Prostate gland (tissue), 2 donors: Measurements from ENCODE around the gene B4GALT7. TPM values are rescaled to one million over a fixed set of nuclear protein-coding genes. Genes with fewer than 3 reads are reported as not detected.

ENCODE experiments used
- DNase-seq: peaks from one replicate; pipeline ENCODE4 v3.0.0-alpha.2; 2019; ENCODE audit warnings: low spot score
- H3K27ac ChIP-seq, 2 donors: fragments of 200-600 bp; sonication (generic); 2 replicates each; pipeline ENCODE4 v1.5.1; 2017 to 2019
- H3K27me3 ChIP-seq: fragments of 200-600 bp; sonication (generic); replicated peaks from 2 replicates; pipeline ENCODE4 v1.5.1; 2019; ENCODE audit not compliant: insufficient read depth
- H3K36me3 ChIP-seq, 2 donors: fragments of 200-600 bp; sonication (generic); 1 replicate in 1 of 2; 2 replicates in 1 of 2; pipeline versions ENCODE4 v1.5.1 to v1.8.1; 2017 to 2019
- H3K4me1 ChIP-seq: fragments of 200-600 bp; sonication (generic); replicated peaks from 2 replicates; pipeline ENCODE4 v1.5.1; 2019
- H3K4me3 ChIP-seq, 2 donors: fragments of 200-600 bp; sonication (generic); 2 replicates each; pipeline ENCODE4 v1.5.1; 2017 to 2019
- H3K9me3 ChIP-seq: fragments of 200-600 bp; sonication (generic); 2 replicates; pipeline ENCODE4 v1.5.1; 2017
- CTCF ChIP-seq, 4 experiments: fragments of 200-600 bp in 2 of 4; fragments of 450-650 bp in 2 of 4; sonication (generic) in 2 of 4; IDR thresholded peaks; 1 replicate in 3 of 4; 2 replicates in 1 of 4; pipeline ENCODE4 v1.5.1; 2016 to 2019; ENCODE audit warnings: antibody characterized with exemption in 4 of 4, mild to moderate bottlenecking in 2 of 4, moderate library complexity in 2 of 4
- POLR2A ChIP-seq: fragments of 450-650 bp; IDR thresholded peaks from one replicate; pipeline ENCODE4 v1.6.1; 2016; ENCODE audit warnings: antibody characterized with exemption, mild to moderate bottlenecking
- POLR2AphosphoS5 ChIP-seq: sonication (generic); formaldehyde crosslinking; IDR thresholded peaks from one replicate; pipeline ENCODE4 v1.6.1; 2017; ENCODE audit warnings: antibody characterized with exemption
- WGBS: methylation state at CpG from one replicate; pipeline ENCODE4 v1.1.5; 2018; 5-methylcytosine and 5-hydroxymethylcytosine counted together
- intact Hi-C: fragments of 100-400 bp; cut with DNase I; formaldehyde crosslinking; loops from one replicate; pipeline ENCODE4 v1.14.2; 2022
- total RNA-seq, 2 donors: library from RNA; depleted of rRNA; stranded (reverse); fragments of >200 nt; gene quantifications; one replicate each; pipeline ENCODE4 v1.1.0, GENCODE V29; 2016

The B4GALT7 gene
- total RNA-seq, 2 donors from 2014 or later: 41.6 to 66.2 TPM

- no peak overlapping the region for H3K27ac ChIP-seq
- peak; percentile 61 to 91 (median 80) for TF ChIP-seq CTCF (IDR thresholded peaks at IDR 0.05)
- peak; percentile 64 for TF ChIP-seq POLR2AphosphoS5
- TF ChIP-seq POLR2A: no peak
- peak; percentile 79 for DNase-seq
- H3K4me3 ChIP-seq: no peak overlapping the region
- no peaks in the 10 kb centered on the region for H3K4me1 ChIP-seq
- no peaks in the 10 kb centered on the region for H3K27me3 ChIP-seq
- intact Hi-C loops: loop anchor here (10.0 kb wide), 2 partner anchors 457 to 547 kb away; partner anchors contain the start of gene NHP2
- 22% methylated on average over 15 of the region's 15 CpGs for WGBS
- H3K9me3 ChIP-seq: no peaks in the 10 kb centered on the region
- no peaks in the 10 kb centered on the region for H3K36me3 ChIP-seq
Measured at GRCh38 chr5:177607452-177608192, 7.7 kb downstream of the B4GALT7 start.

GRCh38 chr5:177608243-177609075, 8.5 kb downstream of the B4GALT7 start:
- H3K36me3 ChIP-seq: no peaks in the 10 kb centered on the region
- no peak overlapping the region for H3K4me3 ChIP-seq
- H3K9me3 ChIP-seq: no peaks in the 10 kb centered on the region
- H3K4me1 ChIP-seq: no peaks in the 10 kb centered on the region
- no peak overlapping the region for H3K27ac ChIP-seq
- no peak for DNase-seq
- WGBS: 89% methylated on average over 37 of the region's 37 CpGs
- intact Hi-C loops: loop anchor here (10.0 kb wide), 2 partner anchors 456 to 546 kb away; partner anchors contain the start of gene NHP2
- H3K27me3 ChIP-seq: no peaks in the 10 kb centered on the region
- no peak for TF ChIP-seq CTCF (IDR thresholded peaks at IDR 0.05)
- no peak for TF ChIP-seq POLR2AphosphoS5
- TF ChIP-seq POLR2A: no peak

DNA sequence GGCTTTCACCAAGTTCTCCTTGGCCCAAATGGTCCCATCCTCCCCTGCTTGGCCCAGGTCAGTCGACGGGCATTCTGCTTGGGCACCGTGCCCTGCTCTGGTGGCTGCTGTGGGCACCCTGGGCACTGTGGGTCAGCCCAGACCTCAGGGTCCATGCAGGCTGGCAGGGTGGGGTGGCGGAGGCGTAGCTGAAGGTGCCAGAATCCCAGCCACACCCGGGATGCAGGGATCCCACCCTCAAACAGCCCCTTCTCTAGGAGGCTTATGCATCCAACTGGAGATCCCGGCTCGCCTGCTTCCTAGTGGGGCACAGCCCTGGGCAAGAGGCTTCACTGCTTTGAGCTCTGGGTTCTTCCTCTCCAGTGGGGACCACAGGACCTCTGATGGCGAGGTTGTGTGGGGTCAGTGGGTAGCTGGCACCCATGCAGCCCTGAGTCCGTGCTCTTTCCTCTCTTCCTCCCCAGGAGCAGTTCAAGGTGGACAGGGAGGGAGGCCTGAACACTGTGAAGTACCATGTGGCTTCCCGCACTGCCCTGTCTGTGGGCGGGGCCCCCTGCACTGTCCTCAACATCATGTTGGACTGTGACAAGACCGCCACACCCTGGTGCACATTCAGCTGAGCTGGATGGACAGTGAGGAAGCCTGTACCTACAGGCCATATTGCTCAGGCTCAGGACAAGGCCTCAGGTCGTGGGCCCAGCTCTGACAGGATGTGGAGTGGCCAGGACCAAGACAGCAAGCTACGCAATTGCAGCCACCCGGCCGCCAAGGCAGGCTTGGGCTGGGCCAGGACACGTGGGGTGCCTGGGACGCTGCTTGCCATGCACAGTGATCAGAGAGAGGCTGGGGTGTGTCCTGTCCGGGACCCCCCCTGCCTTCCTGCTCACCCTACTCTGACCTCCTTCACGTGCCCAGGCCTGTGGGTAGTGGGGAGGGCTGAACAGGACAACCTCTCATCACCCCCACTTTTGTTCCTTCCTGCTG, 9.4 kb downstream of the B4GALT7 start:
- WGBS: 70% methylated on average over 17 of the region's 21 CpGs
- H3K27me3 ChIP-seq: no peaks in the 10 kb centered on the region
- intact Hi-C loops: loop anchor here (10.0 kb wide), 2 partner anchors 455 to 545 kb away; partner anchors contain the start of gene NHP2
- H3K4me1 ChIP-seq: no peaks in the 10 kb centered on the region
- no peak overlapping the region for H3K27ac ChIP-seq
- no peak for DNase-seq
- no peaks in the 10 kb centered on the region for H3K9me3 ChIP-seq
- no peak overlapping the region for H3K4me3 ChIP-seq
- H3K36me3 ChIP-seq: no peaks in the 10 kb centered on the region
- TF ChIP-seq CTCF (IDR thresholded peaks at IDR 0.05) (no peak), POLR2A (no peak), POLR2AphosphoS5 (no peak)

DNA sequence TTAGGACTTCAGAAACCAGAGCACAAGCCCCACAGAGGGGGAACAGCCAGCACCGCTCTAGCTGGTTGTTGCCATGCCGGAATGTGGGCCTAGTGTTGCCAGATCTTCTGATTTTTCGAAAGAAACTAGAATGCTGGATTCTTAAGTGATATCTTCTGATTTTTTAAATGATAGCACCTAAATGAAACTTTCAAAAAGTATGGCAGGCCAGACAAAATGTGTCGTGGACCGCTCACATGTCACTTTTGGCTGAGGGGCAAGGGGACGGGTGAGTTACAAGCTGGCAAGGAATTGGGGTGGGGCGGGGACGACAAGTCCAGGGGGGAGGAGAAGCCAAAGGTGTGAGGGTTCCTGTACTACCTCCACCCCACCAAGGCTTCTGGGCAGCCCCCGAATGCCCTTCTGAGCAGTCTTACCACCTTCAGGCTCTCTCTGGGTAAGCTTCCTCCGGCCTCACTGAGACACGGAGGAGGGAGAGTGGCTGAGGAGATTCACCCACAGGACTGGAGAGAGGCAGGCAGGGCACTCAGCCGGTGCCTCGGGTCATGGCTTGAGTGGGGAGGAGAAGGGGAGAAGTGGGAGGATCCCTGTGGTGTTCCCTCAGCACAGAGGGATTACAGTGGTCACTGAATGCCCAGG, 10.3 kb downstream of the B4GALT7 start:
- no peak for DNase-seq
- H3K36me3 ChIP-seq: no peaks in the 10 kb centered on the region
- H3K4me1 ChIP-seq: no peaks in the 10 kb centered on the region
- TF ChIP-seq CTCF (IDR thresholded peaks at IDR 0.05) (no peak), POLR2A (no peak), POLR2AphosphoS5 (no peak)
- H3K4me3 ChIP-seq: no peak overlapping the region
- 63% methylated on average over 13 of the region's 13 CpGs for WGBS
- intact Hi-C loops: no loop called here
- no peaks in the 10 kb centered on the region for H3K9me3 ChIP-seq
- H3K27me3 ChIP-seq: no peaks in the 10 kb centered on the region
- H3K27ac ChIP-seq: no peak overlapping the region
